Activated CD4-positive, alpha-beta T cell treated with anti-CD3 and anti-CD28 coated beads, Interleukin-2, amount 50 U/mL, for 1 hour (primary cell): ENCODE data around the gene YY1.
"Not testable (repeated sequence)": the region's sequence is repeated elsewhere in the genome, so short reads cannot be mapped to it uniquely, and the experiment has no call there.

ENCODE experiments used
- DNase-seq: peaks from one replicate; pipeline ENCODE4 v3.0.0-alpha.2; 2020

YY1 gene

GRCh38 chr14:100238419-100239210, at the start of gene YY1:
Gene YY1, plus strand, starts transcription at chr14:100239144. Its CDS starts 101 bp downstream, at chr14:100239245.
- peak; percentile 99 for DNase-seq

GRCh38 chr14:100190126-100190525, 48.8 kb upstream of the YY1 start:
- DNase-seq: no peak

GRCh38 chr14:100191584-100192249, 47.2 kb upstream of the YY1 start:
- DNase-seq: no peak

- DNase-seq: no peak
These were observed 46.7 kb upstream of the YY1 start for GRCh38 chr14:100192250-100192671.

GRCh38 chr14:100192672-100193416, 46.1 kb upstream of the YY1 start:
- DNase-seq: peak; percentile 100

- DNase-seq: peak; percentile 4
These were observed 45.3 kb upstream of the YY1 start for GRCh38 chr14:100193417-100194357.

- DNase-seq: no peak
These were observed 39.6 kb upstream of the YY1 start for GRCh38 chr14:100199240-100199860.

GRCh38 chr14:100200311-100200710, 38.6 kb upstream of the YY1 start:
- no peak for DNase-seq

- DNase-seq: no peak
These were observed 37.2 kb upstream of the YY1 start for GRCh38 chr14:100201701-100202100.

- DNase-seq: no peak
These were observed 36.2 kb upstream of the YY1 start for GRCh38 chr14:100202712-100203111.

- DNase-seq: no peak
These were observed 35.8 kb upstream of the YY1 start for GRCh38 chr14:100203146-100203545.

GRCh38 chr14:100203962-100204834, 34.7 kb upstream of the YY1 start:
- DNase-seq: no peak

- DNase-seq: not testable (repeated sequence)
These were observed 34.1 kb upstream of the YY1 start for GRCh38 chr14:100204835-100205167.

GRCh38 chr14:100207588-100207987, 31.4 kb upstream of the YY1 start:
- DNase-seq: not testable (repeated sequence)

GRCh38 chr14:100208136-100208535, 30.8 kb upstream of the YY1 start:
- not testable (repeated sequence) for DNase-seq

GRCh38 chr14:100211366-100211765, 27.6 kb upstream of the YY1 start:
- DNase-seq: no peak

- no peak for DNase-seq
These were observed 27.1 kb upstream of the YY1 start for GRCh38 chr14:100211893-100212292.

- no peak for DNase-seq
These were observed 26.2 kb upstream of the YY1 start for GRCh38 chr14:100212476-100213333.

GRCh38 chr14:100213587-100213955, 25.4 kb upstream of the YY1 start:
- DNase-seq: no peak
